Breast epithelium (tissue), 4 donors: Measurements from ENCODE around the gene MARCHF9. TPM values are rescaled to one million over a fixed set of nuclear protein-coding genes. Genes with fewer than 3 reads are reported as not detected.

Experiments
- DNase-seq, 2 donors: peaks; one replicate each; pipeline ENCODE4 v3.0.0-alpha.2; 2019; ENCODE audit warnings: low spot score in 2 of 2
- H3K27ac ChIP-seq, 2 donors: fragments of 200-600 bp; sonication (generic) in 1 of 2; one replicate each; pipeline ENCODE4 v1.5.1; 2016 to 2019; ENCODE audit warnings: mild to moderate bottlenecking in 1 of 2
- H3K27me3 ChIP-seq, 2 donors: fragments of 200-600 bp; sonication (generic) in 1 of 2; one replicate each; pipeline versions ENCODE4 v1.5.1 to v1.6.0; 2017 to 2019; ENCODE audit warnings: control low read depth in 1 of 2, mild to moderate bottlenecking in 1 of 2
- H3K36me3 ChIP-seq: fragments of 200-600 bp; one replicate; pipeline ENCODE4 v1.5.1; 2019
- H3K4me1 ChIP-seq, 2 donors: fragments of 200-600 bp; sonication (generic); one replicate each; pipeline ENCODE4 v1.5.1; 2016 to 2019; ENCODE audit warnings: control low read depth in 1 of 2
- H3K4me3 ChIP-seq, 3 donors: fragments of 200-600 bp; sonication (generic); 1 replicate in 2 of 3; 2 replicates in 1 of 3; pipeline ENCODE4 v1.5.1; 2016 to 2019; ENCODE audit warnings: mild to moderate bottlenecking in 3 of 3, moderate library complexity in 2 of 3
- H3K9me3 ChIP-seq, 2 donors: fragments of 200-600 bp; sonication (generic) in 1 of 2; one replicate each; pipeline ENCODE4 v1.5.1; 2016 to 2019; ENCODE audit warnings: control low read depth in 1 of 2
- CTCF ChIP-seq, 3 donors: fragments of 450-650 bp; IDR thresholded peaks; one replicate each; pipeline ENCODE4 v1.5.1; 2016 to 2017; ENCODE audit warnings: antibody characterized with exemption in 3 of 3, mild to moderate bottlenecking in 3 of 3, moderate library complexity in 3 of 3
- POLR2A ChIP-seq: fragments of 450-650 bp; IDR thresholded peaks from one replicate; pipeline ENCODE4 v1.6.1; 2016; ENCODE audit warnings: antibody characterized with exemption, mild to moderate bottlenecking, moderate library complexity
- POLR2AphosphoS5 ChIP-seq, 3 donors: sonication (generic); formaldehyde crosslinking; IDR thresholded peaks; one replicate each; pipeline ENCODE4 v1.6.1; 2017; ENCODE audit warnings: antibody characterized with exemption in 3 of 3
- intact Hi-C: fragments of 100-400 bp; cut with DNase I; formaldehyde crosslinking; loops from one replicate; pipeline ENCODE4 v1.15.1; 2023; ENCODE audit warnings: low total_unique reads
- total RNA-seq, 3 donors: library from RNA; depleted of rRNA; stranded (reverse); fragments of >200 nt; gene quantifications; one replicate each; pipeline ENCODE4 v1.1.0, GENCODE V29; 2016

MARCHF9 gene
- total RNA-seq, 3 donors from 2014 or later, result 6.9 to 9.8 (median 7.5) TPM

- H3K27me3 ChIP-seq, result no peaks in the 10 kb centered on the region
- no peak overlapping the region for H3K4me3 ChIP-seq
- H3K36me3 ChIP-seq, result no peaks in the 10 kb centered on the region
- H3K9me3 ChIP-seq, result no peaks in the 10 kb centered on the region
- H3K4me1 ChIP-seq, result peaks cover 0 to 5% of the 10 kb centered on the region in 2 donors
- TF ChIP-seq POLR2AphosphoS5 (IDR thresholded peaks at IDR 0.05) (no peak), POLR2A (no peak), CTCF (IDR thresholded peaks at IDR 0.05) (no peak)
- intact Hi-C loops, result no loop called here
- DNase-seq, result no peak
- H3K27ac ChIP-seq, result no peak overlapping the region
Measured at GRCh38 chr12:57723630-57723962, 31.3 kb upstream of the MARCHF9 start.

- H3K4me3 ChIP-seq, result no peak overlapping the region
- peak in 1 of 2 donors; percentile 13 for DNase-seq
- H3K27ac ChIP-seq, result no peak overlapping the region
- TF ChIP-seq POLR2AphosphoS5 (IDR thresholded peaks at IDR 0.05) (no peak), CTCF (IDR thresholded peaks at IDR 0.05) (no peak), POLR2A (no peak)
- no peaks in the 10 kb centered on the region for H3K36me3 ChIP-seq
- no peaks in the 10 kb centered on the region for H3K9me3 ChIP-seq
- no peaks in the 10 kb centered on the region for H3K27me3 ChIP-seq
- peaks cover 0 to 5% of the 10 kb centered on the region in 2 donors for H3K4me1 ChIP-seq
- intact Hi-C loops, result no loop called here
Measured at GRCh38 chr12:57724003-57724935, 30.6 kb upstream of the MARCHF9 start.

- H3K4me1 ChIP-seq, result peaks cover 0 to 5% of the 10 kb centered on the region in 2 donors
- H3K36me3 ChIP-seq, result no peaks in the 10 kb centered on the region
- no peak overlapping the region for H3K27ac ChIP-seq
- DNase-seq, result peak in 1 of 2 donors; percentile 14
- intact Hi-C loops, result no loop called here
- peak overlapping the region in 1 of 3 donors; percentile 82 for H3K4me3 ChIP-seq
- TF ChIP-seq POLR2A (no peak), POLR2AphosphoS5 (IDR thresholded peaks at IDR 0.05) (no peak)
- H3K27me3 ChIP-seq, result no peaks in the 10 kb centered on the region
- no peaks in the 10 kb centered on the region for H3K9me3 ChIP-seq
Measured at GRCh38 chr12:57724936-57725740, 29.8 kb upstream of the MARCHF9 start.

GRCh38 chr12:57725851-57726150, 29.1 kb upstream of the MARCHF9 start:
- H3K27me3 ChIP-seq, result no peaks in the 10 kb centered on the region
- intact Hi-C loops, result no loop called here
- no peak for DNase-seq

More at GRCh38 chr12:57725851-57726150, 29.1 kb upstream of the MARCHF9 start:
- H3K4me1 ChIP-seq, result peaks cover 0 to 5% of the 10 kb centered on the region in 2 donors
- peak overlapping the region; percentile 80 to 91 for H3K27ac ChIP-seq
- no peaks in the 10 kb centered on the region for H3K36me3 ChIP-seq
- H3K4me3 ChIP-seq, result peak overlapping the region; percentile 57 to 86 (median 82)
- TF ChIP-seq POLR2A (no peak), POLR2AphosphoS5 (IDR thresholded peaks at IDR 0.05) (no peak), CTCF (IDR thresholded peaks at IDR 0.05) (no peak)
- no peaks in the 10 kb centered on the region for H3K9me3 ChIP-seq
